ENCODE measurements around the gene NUTM2F. TPM values are rescaled to one million over a fixed set of nuclear protein-coding genes. Genes with fewer than 3 reads are reported as not detected.

Gene NUTM2F
- total and polyA plus RNA-seq, 4 donors = 0.04 TPM; not detected in 3

- no peak for DNase-seq
- 90 to 93% methylated on average over 7 of the region's 7 CpGs for WGBS, 2 donors
- peaks cover 0 to under 1% (median 0%) of the 10 kb centered on the region in 5 donors for H3K4me1 ChIP-seq (ENCODE audit: control insufficient read depth in 5 of 5, insufficient read depth in 5 of 5, low read length in 5 of 5)
- H3K9ac ChIP-seq (ENCODE audit: insufficient read depth in 1 of 2, low read length in 2 of 2) = no peak overlapping the region
- peak overlapping the region in 1 of 2 donors; percentile 36 for H3K27ac ChIP-seq (ENCODE audit: low read depth in 1 of 2, low read length in 1 of 2)
- peaks cover 0 to 6% (median 2%) of the 10 kb centered on the region in 4 donors for H3K36me3 ChIP-seq (ENCODE audit: control insufficient read depth in 4 of 4, insufficient read depth in 4 of 4, low read length in 4 of 4)
- no peak overlapping the region for H3K4me3 ChIP-seq
- no peak for ATAC-seq (ENCODE audit: insufficient read depth, low FRiP score)
- no peak for TF ChIP-seq CTCF (IDR thresholded peaks at IDR 0.05; ENCODE audit: control extremely low read depth, extremely low read depth)
- H3K27me3 ChIP-seq (ENCODE audit: control insufficient read depth in 3 of 3, insufficient read depth in 3 of 3, low read length in 2 of 3) = no peaks in the 10 kb centered on the region
- no peaks in the 10 kb centered on the region for H3K9me3 ChIP-seq (ENCODE audit: control insufficient read depth in 4 of 4, insufficient read depth in 3 of 4, low read length in 3 of 4)
Measured at GRCh38 chr9:94287877-94288513, 40.4 kb downstream of the NUTM2F start.

GRCh38 chr9:94286116-94286515, 42.3 kb downstream of the NUTM2F start:
- no peaks in the 10 kb centered on the region for H3K9me3 ChIP-seq (ENCODE audit: control insufficient read depth in 4 of 4, insufficient read depth in 3 of 4, low read length in 3 of 4)
- no peak for TF ChIP-seq CTCF (IDR thresholded peaks at IDR 0.05; ENCODE audit: control extremely low read depth, extremely low read depth)
- WGBS, 2 donors = 94 to 97% methylated on average over 3 of the region's 3 CpGs
- H3K27ac ChIP-seq (ENCODE audit: low read depth in 1 of 2, low read length in 1 of 2) = no peak overlapping the region
- H3K4me1 ChIP-seq (ENCODE audit: control insufficient read depth in 5 of 5, insufficient read depth in 5 of 5, low read length in 5 of 5) = no peaks in the 10 kb centered on the region
- no peak overlapping the region for H3K9ac ChIP-seq (ENCODE audit: insufficient read depth in 1 of 2, low read length in 2 of 2)
- ATAC-seq (ENCODE audit: insufficient read depth, low FRiP score) = no peak
- peaks cover 0 to 3% (median 1%) of the 10 kb centered on the region in 4 donors for H3K36me3 ChIP-seq (ENCODE audit: control insufficient read depth in 4 of 4, insufficient read depth in 4 of 4, low read length in 4 of 4)
- no peak overlapping the region for H3K4me3 ChIP-seq
- no peak for DNase-seq
- H3K27me3 ChIP-seq (ENCODE audit: control insufficient read depth in 3 of 3, insufficient read depth in 3 of 3, low read length in 2 of 3) = no peaks in the 10 kb centered on the region

GRCh38 chr9:94281101-94281500, 47.3 kb downstream of the NUTM2F start:
- H3K4me1 ChIP-seq (ENCODE audit: control insufficient read depth in 5 of 5, insufficient read depth in 5 of 5, low read length in 5 of 5) = no peaks in the 10 kb centered on the region
- peaks cover 0 to 5% (median 1%) of the 10 kb centered on the region in 4 donors for H3K9me3 ChIP-seq (ENCODE audit: control insufficient read depth in 4 of 4, insufficient read depth in 3 of 4, low read length in 3 of 4)
- no peak overlapping the region for H3K9ac ChIP-seq (ENCODE audit: insufficient read depth in 1 of 2, low read length in 2 of 2)
- no peak for DNase-seq
- TF ChIP-seq CTCF (IDR thresholded peaks at IDR 0.05; ENCODE audit: control extremely low read depth, extremely low read depth) = no peak
- no peak overlapping the region for H3K4me3 ChIP-seq
- H3K27ac ChIP-seq (ENCODE audit: low read depth in 1 of 2, low read length in 1 of 2) = no peak overlapping the region
- H3K36me3 ChIP-seq (ENCODE audit: control insufficient read depth in 4 of 4, insufficient read depth in 4 of 4, low read length in 4 of 4) = peaks cover 0 to 8% (median 2%) of the 10 kb centered on the region in 4 donors
- ATAC-seq (ENCODE audit: insufficient read depth, low FRiP score) = no peak
- no peaks in the 10 kb centered on the region for H3K27me3 ChIP-seq (ENCODE audit: control insufficient read depth in 3 of 3, insufficient read depth in 3 of 3, low read length in 2 of 3)
